ENCODE data around the gene SH3GLB1. TPM values are rescaled to one million over a fixed set of nuclear protein-coding genes. Genes with fewer than 3 reads are reported as not detected.

Gene SH3GLB1
- total RNA-seq, 1 donor from 2014 or later = 53.8 TPM

GRCh38 chr1:86758570-86758969 lies 54.2 kb downstream of the SH3GLB1 start:
- TF ChIP-seq, protein P1, sequence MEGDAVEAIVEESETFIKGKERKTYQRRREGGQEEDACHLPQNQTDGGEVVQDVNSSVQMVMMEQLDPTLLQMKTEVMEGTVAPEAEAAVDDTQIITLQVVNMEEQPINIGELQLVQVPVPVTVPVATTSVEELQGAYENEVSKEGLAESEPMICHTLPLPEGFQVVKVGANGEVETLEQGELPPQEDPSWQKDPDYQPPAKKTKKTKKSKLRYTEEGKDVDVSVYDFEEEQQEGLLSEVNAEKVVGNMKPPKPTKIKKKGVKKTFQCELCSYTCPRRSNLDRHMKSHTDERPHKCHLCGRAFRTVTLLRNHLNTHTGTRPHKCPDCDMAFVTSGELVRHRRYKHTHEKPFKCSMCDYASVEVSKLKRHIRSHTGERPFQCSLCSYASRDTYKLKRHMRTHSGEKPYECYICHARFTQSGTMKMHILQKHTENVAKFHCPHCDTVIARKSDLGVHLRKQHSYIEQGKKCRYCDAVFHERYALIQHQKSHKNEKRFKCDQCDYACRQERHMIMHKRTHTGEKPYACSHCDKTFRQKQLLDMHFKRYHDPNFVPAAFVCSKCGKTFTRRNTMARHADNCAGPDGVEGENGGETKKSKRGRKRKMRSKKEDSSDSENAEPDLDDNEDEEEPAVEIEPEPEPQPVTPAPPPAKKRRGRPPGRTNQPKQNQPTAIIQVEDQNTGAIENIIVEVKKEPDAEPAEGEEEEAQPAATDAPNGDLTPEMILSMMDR (IDR thresholded peaks at IDR 0.05) = no peak
- no peak for TF ChIP-seq POLR2A (IDR thresholded peaks at IDR 0.05)
- no peak for TF ChIP-seq POLR2AphosphoS5 (IDR thresholded peaks at IDR 0.05; ENCODE audit: insufficient read depth in 1 of 2, low read depth in 1 of 2)
- Histone ChIP-seq H3K4me3 (no peak overlapping the region), H3K27ac (no peak overlapping the region), H3K36me3 (no peaks in the 10 kb centered on the region), H3K27me3 (no peaks in the 10 kb centered on the region), H3K4me1 (no peaks in the 10 kb centered on the region), H3K9me3 (no peaks in the 10 kb centered on the region)
- DNase-seq (ENCODE audit: extremely low spot score in 2 of 2) = no peak
- intact Hi-C loops (cut with DNase I) = no loop called here

GRCh38 chr1:86760199-86760598 lies 55.8 kb downstream of the SH3GLB1 start:
- TF ChIP-seq, protein P1 (IDR thresholded peaks at IDR 0.05) = no peak
- no peak for TF ChIP-seq POLR2A (IDR thresholded peaks at IDR 0.05)
- TF ChIP-seq POLR2AphosphoS5 (IDR thresholded peaks at IDR 0.05; ENCODE audit: insufficient read depth in 1 of 2, low read depth in 1 of 2) = no peak
- Histone ChIP-seq H3K4me3 (no peak overlapping the region), H3K27me3 (no peaks in the 10 kb centered on the region), H3K27ac (no peak overlapping the region), H3K36me3 (no peaks in the 10 kb centered on the region), H3K9me3 (no peaks in the 10 kb centered on the region), H3K4me1 (no peaks in the 10 kb centered on the region)
- DNase-seq (ENCODE audit: extremely low spot score in 2 of 2) = no peak
- intact Hi-C loops (cut with DNase I) = no loop called here

DNA sequence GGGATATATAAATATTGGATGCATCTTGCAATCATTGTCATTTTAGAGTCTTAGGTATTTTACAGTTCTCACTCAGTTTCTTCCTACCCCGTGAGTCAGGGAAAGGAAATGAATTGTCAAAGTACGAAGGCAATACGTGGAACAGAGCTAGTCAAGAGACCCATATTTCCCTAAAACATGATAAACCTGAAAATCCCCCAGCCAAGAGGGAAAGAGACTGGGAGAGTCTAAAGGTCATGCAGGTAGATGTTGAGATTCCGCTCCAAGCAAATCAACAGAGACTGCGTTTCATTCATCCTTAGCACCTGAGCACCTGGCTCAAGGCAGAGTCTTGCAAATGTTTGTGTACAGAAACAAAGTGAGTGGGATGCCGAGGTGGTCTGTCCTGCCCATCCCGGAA lies 58.0 kb downstream of the SH3GLB1 start:
- DNase-seq (ENCODE audit: extremely low spot score in 2 of 2) = no peak
- TF ChIP-seq, protein P1 (IDR thresholded peaks at IDR 0.05) = no peak
- TF ChIP-seq POLR2AphosphoS5 (IDR thresholded peaks at IDR 0.05; ENCODE audit: insufficient read depth in 1 of 2, low read depth in 1 of 2) = no peak
- no peak for TF ChIP-seq POLR2A (IDR thresholded peaks at IDR 0.05)

GRCh38 chr1:86764523-86764922 lies 60.1 kb downstream of the SH3GLB1 start:
- Histone ChIP-seq H3K36me3 (no peaks in the 10 kb centered on the region), H3K27ac (no peak overlapping the region), H3K4me1 (no peaks in the 10 kb centered on the region), H3K4me3 (no peak overlapping the region), H3K27me3 (no peaks in the 10 kb centered on the region), H3K9me3 (no peaks in the 10 kb centered on the region)
- no peak for DNase-seq (ENCODE audit: extremely low spot score in 2 of 2)
- intact Hi-C loops (cut with DNase I) = no loop called here
- TF ChIP-seq POLR2AphosphoS5 (IDR thresholded peaks at IDR 0.05; ENCODE audit: insufficient read depth in 1 of 2, low read depth in 1 of 2) = no peak
- no peak for TF ChIP-seq POLR2A (IDR thresholded peaks at IDR 0.05)
- TF ChIP-seq, protein P1 (IDR thresholded peaks at IDR 0.05) = no peak

More for the DNA sequence above, 58.0 kb downstream of the SH3GLB1 start:
- Histone ChIP-seq H3K9me3 (no peaks in the 10 kb centered on the region), H3K27me3 (no peaks in the 10 kb centered on the region), H3K36me3 (no peaks in the 10 kb centered on the region), H3K4me1 (no peaks in the 10 kb centered on the region), H3K27ac (no peak overlapping the region), H3K4me3 (no peak overlapping the region)
- intact Hi-C loops (cut with DNase I) = no loop called here

GRCh38 chr1:86765073-86765472 lies 60.7 kb downstream of the SH3GLB1 start:
- Histone ChIP-seq H3K4me1 (no peaks in the 10 kb centered on the region), H3K9me3 (no peaks in the 10 kb centered on the region), H3K27me3 (no peaks in the 10 kb centered on the region), H3K4me3 (no peak overlapping the region), H3K36me3 (no peaks in the 10 kb centered on the region), H3K27ac (no peak overlapping the region)
- TF ChIP-seq, protein P1 (IDR thresholded peaks at IDR 0.05) = no peak
- TF ChIP-seq POLR2A (IDR thresholded peaks at IDR 0.05) = no peak
- intact Hi-C loops (cut with DNase I) = no loop called here
- no peak for DNase-seq (ENCODE audit: extremely low spot score in 2 of 2)

All from vagina (tissue), 2 donors.